HEK293 (cell line): ENCODE measurements around the gene TANGO6.
A peak's percentile ranks its signal among the peaks of the same experiment; 100 is the strongest.

Experiments
- CTCF ChIA-PET: fragments of 350-600 bp; formaldehyde crosslinking; extraction: SDS; loops from one replicate; lab custom pipeline; 2021; ENCODE audit warnings: antibody characterized with exemption; lab: Yijun Ruan, JAX
- POLR2A ChIA-PET: fragments of 300-600 bp; formaldehyde crosslinking; extraction: SDS; loops from one replicate; lab custom pipeline; 2020; ENCODE audit warnings: antibody characterized with exemption, inconsistent platforms; lab: Yijun Ruan, JAX
- H3K27ac ChIP-seq: fragments of 200-500 bp; sonication (Bioruptor generic); 2 replicates; pipeline ENCODE4 v1.5.1; 2014; ENCODE audit warnings: low read depth, low read length, control low read depth, inconsistent platforms; ENCODE audit errors: extremely low read depth
- H3K36me3 ChIP-seq, 2 experiments: fragments of 200-500 bp in 1 of 2; sonication (Bioruptor generic) in 1 of 2; 1 replicate in 1 of 2; 2 replicates in 1 of 2; pipeline ENCODE4 v1.5.1; 2014 to 2017; ENCODE audit warnings: inconsistent platforms in 2 of 2, low read length in 2 of 2; ENCODE audit not compliant: control insufficient read depth in 2 of 2, insufficient read depth in 1 of 2
- H3K4me1 ChIP-seq: fragments of 200-500 bp; sonication (Bioruptor generic); 2 replicates; pipeline ENCODE4 v1.5.1; 2014; ENCODE audit warnings: mild to moderate bottlenecking, low read length, inconsistent platforms; ENCODE audit not compliant: control insufficient read depth, insufficient read depth
- H3K4me3 ChIP-seq: 2 replicates; pipeline ENCODE4 v1.5.1; 2011; ENCODE audit warnings: low read depth, mild to moderate bottlenecking, control low read depth, low read length, moderate library complexity
- H3K9me3 ChIP-seq: fragments of 200-500 bp; sonication (Bioruptor generic); 2 replicates; pipeline ENCODE4 v1.5.1; 2014; ENCODE audit warnings: low read depth, low read length, inconsistent platforms; ENCODE audit not compliant: control insufficient read depth, insufficient read depth
- MZF1 ChIP-seq: fragments of 450-650 bp; formaldehyde crosslinking; IDR thresholded peaks from 2 replicates; pipeline ENCODE4 v1.5.1; 2017; ENCODE audit warnings: missing biosample characterization, missing genetic modification characterization, borderline replicate concordance
- ZBTB48 ChIP-seq: fragments of 450-650 bp; formaldehyde crosslinking; IDR thresholded peaks from 2 replicates; pipeline ENCODE4 v1.5.1; 2016; ENCODE audit warnings: missing biosample characterization, missing genetic modification characterization
- ZIC2 ChIP-seq: fragments of 450-650 bp; formaldehyde crosslinking; IDR thresholded peaks from 2 replicates; pipeline ENCODE4 v1.5.1; 2016; ENCODE audit warnings: missing biosample characterization, missing genetic modification characterization
- ZNF10 ChIP-seq: fragments of 450-650 bp; formaldehyde crosslinking; IDR thresholded peaks from 2 replicates; pipeline ENCODE4 v1.5.1; 2017; ENCODE audit warnings: missing biosample characterization, missing genetic modification characterization
- ZNF169 ChIP-seq: fragments of 450-650 bp; formaldehyde crosslinking; IDR thresholded peaks from 2 replicates; pipeline ENCODE4 v1.5.1; 2016; ENCODE audit warnings: missing biosample characterization, missing genetic modification characterization
- ZNF24 ChIP-seq: fragments of 450-650 bp; formaldehyde crosslinking; IDR thresholded peaks from 2 replicates; pipeline ENCODE4 v1.5.1; 2016; ENCODE audit warnings: missing biosample characterization, missing genetic modification characterization
- ZNF266 ChIP-seq: fragments of 450-650 bp; formaldehyde crosslinking; IDR thresholded peaks from 2 replicates; pipeline ENCODE4 v1.5.1; 2016; ENCODE audit warnings: missing biosample characterization, missing genetic modification characterization, low read depth
- ZNF394 ChIP-seq: fragments of 450-650 bp; formaldehyde crosslinking; IDR thresholded peaks from 2 replicates; pipeline ENCODE4 v1.5.1; 2016; ENCODE audit warnings: missing biosample characterization, missing genetic modification characterization, mild to moderate bottlenecking, moderate library complexity, borderline replicate concordance
- ZNF501 ChIP-seq: fragments of 450-650 bp; formaldehyde crosslinking; IDR thresholded peaks from 2 replicates; pipeline ENCODE4 v1.5.1; 2016; ENCODE audit warnings: missing biosample characterization, missing genetic modification characterization
- ZNF529 ChIP-seq: fragments of 450-650 bp; formaldehyde crosslinking; IDR thresholded peaks from 2 replicates; pipeline ENCODE4 v1.5.1; 2017; ENCODE audit warnings: missing genetic modification characterization, missing biosample characterization; ENCODE audit not compliant: insufficient replicate concordance
- ZNF596 ChIP-seq: fragments of 450-650 bp; IDR thresholded peaks from 2 replicates; pipeline ENCODE4 v1.5.0; 2018; ENCODE audit warnings: missing biosample characterization, mild to moderate bottlenecking, missing genetic modification characterization, moderate library complexity
- ZNF623 ChIP-seq: fragments of 450-650 bp; formaldehyde crosslinking; IDR thresholded peaks from 2 replicates; pipeline ENCODE4 v1.5.1; 2016; ENCODE audit warnings: missing biosample characterization, missing genetic modification characterization
- ZNF654 ChIP-seq: fragments of 450-650 bp; formaldehyde crosslinking; IDR thresholded peaks from 2 replicates; pipeline ENCODE4 v1.5.1; 2016; ENCODE audit warnings: low read depth, missing biosample characterization, missing genetic modification characterization
- ZNF664 ChIP-seq: fragments of 450-650 bp; formaldehyde crosslinking; IDR thresholded peaks from 2 replicates; pipeline ENCODE4 v1.5.1; 2016; ENCODE audit warnings: missing biosample characterization, missing genetic modification characterization
- TF ChIP-seq, protein P1 (sequence below): fragments of 450-650 bp; formaldehyde crosslinking; IDR thresholded peaks from 2 replicates; pipeline ENCODE4 v1.5.1; 2017; ENCODE audit warnings: missing biosample characterization, mild to moderate bottlenecking, missing genetic modification characterization, moderate library complexity
- TF ChIP-seq, protein P2 (sequence below): fragments of 450-650 bp; formaldehyde crosslinking; IDR thresholded peaks from 2 replicates; pipeline ENCODE4 v1.5.1; 2016; ENCODE audit warnings: missing biosample characterization, missing genetic modification characterization
- TF ChIP-seq, protein P3 (sequence below): fragments of 450-650 bp; formaldehyde crosslinking; IDR thresholded peaks from 2 replicates; pipeline ENCODE4 v1.5.1; 2016; ENCODE audit warnings: missing biosample characterization, missing genetic modification characterization
- TF ChIP-seq, protein P4 (sequence below): fragments of 450-650 bp; formaldehyde crosslinking; IDR thresholded peaks from 2 replicates; pipeline ENCODE4; 2016; ENCODE audit warnings: missing biosample characterization, missing genetic modification characterization
- TF ChIP-seq, protein P5 (sequence below): fragments of 450-650 bp; formaldehyde crosslinking; IDR thresholded peaks from 2 replicates; pipeline ENCODE4 v1.5.1; 2016; ENCODE audit warnings: missing biosample characterization, missing genetic modification characterization
- TF ChIP-seq, protein P6 (sequence below): fragments of 450-650 bp; IDR thresholded peaks from 2 replicates; pipeline ENCODE4 v1.5.1; 2018; ENCODE audit warnings: missing biosample characterization, missing genetic modification characterization
- TF ChIP-seq, protein P7 (sequence below): fragments of 450-650 bp; IDR thresholded peaks from 2 replicates; pipeline ENCODE4 v1.5.1; 2018; ENCODE audit warnings: missing biosample characterization, mild to moderate bottlenecking, missing genetic modification characterization

Gene TANGO6

DNA sequence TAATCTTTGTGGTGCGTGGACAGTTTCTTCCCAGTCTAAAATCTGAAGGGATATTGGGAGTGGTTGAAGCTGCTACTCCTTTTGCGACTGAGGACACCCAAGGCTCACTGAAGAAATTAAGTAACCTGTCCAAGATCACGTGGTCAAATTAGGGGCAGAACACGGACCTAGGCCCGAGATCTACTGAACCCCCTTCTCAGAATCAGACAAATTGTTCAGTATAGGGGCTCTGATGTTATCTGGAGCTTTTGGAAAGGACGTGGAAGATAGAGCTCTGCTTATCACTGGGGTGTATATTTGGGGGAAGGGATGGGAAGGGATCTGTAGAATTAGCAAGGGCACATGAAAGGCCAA is 857 bp downstream of the TANGO6 start:
- Histone ChIP-seq H3K27ac (peak overlapping the region; percentile 67; the same call in 1 of the 2 replicates), H3K9me3 (no peaks in the 10 kb centered on the region), H3K4me1 (no peaks in the 10 kb centered on the region), H3K36me3 (no peaks in the 10 kb centered on the region), H3K4me3 (peak overlapping the region; percentile 94)
- TF ChIP-seq ZNF394 (tag by site-specific recombination), result peak; percentile 44; the same call in 1 of the 2 replicates
- peak; percentile 71; the same call in 1 of the 2 replicates for TF ChIP-seq MZF1 (tag by site-specific recombination)
- 0 out of 2 replicates have a peak, but pooled peaks have one; percentile 1 for TF ChIP-seq ZNF654 (tag by site-specific recombination)
- no peak for TF ChIP-seq ZNF664 (tag by site-specific recombination)
- peak; percentile 56 for TF ChIP-seq ZBTB48
- ChIA-PET POLR2A (interaction anchor here (0.8 to 1.6 kb wide), 5 partner anchors 42 to 279 kb away, joined by 3 to 4 read pairs (median 3); partner anchors contain the start of gene CDH1), CTCF (interaction anchor here (0.6 to 2.6 kb wide), 11 partner anchors 9 to 314 kb away, joined by 3 to 15 read pairs (median 4); no protein-coding TSS in a partner anchor)

DNA sequence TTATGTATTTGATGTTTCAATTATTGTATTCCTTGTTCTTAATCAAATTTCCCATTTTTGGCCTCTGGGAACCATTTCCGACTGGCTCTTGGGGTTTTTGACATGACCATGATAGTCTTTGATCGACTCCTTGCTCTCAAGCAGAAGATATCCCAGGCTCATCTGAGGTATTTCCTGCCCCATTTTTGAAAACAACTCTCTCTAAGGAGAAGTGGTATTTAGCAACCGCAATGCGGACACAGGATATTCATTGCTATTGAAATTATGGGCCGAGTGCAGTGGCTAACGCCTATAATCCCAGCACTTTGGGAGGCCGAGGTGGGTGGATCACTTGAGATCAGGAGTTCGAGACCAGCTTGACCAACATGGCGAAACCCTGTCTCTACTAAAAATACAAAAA is 5.5 kb downstream of the TANGO6 start:
- no peak overlapping the region for H3K4me3 ChIP-seq
- POLR2A ChIA-PET, result no interaction called here
- CTCF ChIA-PET, result interaction anchor here (0.6 to 3.7 kb wide), 2 partner anchors 276 to 305 kb away, joined by 3 to 28 read pairs; no protein-coding TSS in a partner anchor
- H3K9me3 ChIP-seq, result no peaks in the 10 kb centered on the region
- no peaks in the 10 kb centered on the region for H3K36me3 ChIP-seq
- H3K4me1 ChIP-seq, result no peaks in the 10 kb centered on the region
- H3K27ac ChIP-seq, result no peak overlapping the region
- TF ChIP-seq ZNF596 (tag by site-specific recombination) (no peak), ZNF529 (tag by site-specific recombination) (no peak), ZNF266 (no peak)
- TF ChIP-seq, protein P1, sequence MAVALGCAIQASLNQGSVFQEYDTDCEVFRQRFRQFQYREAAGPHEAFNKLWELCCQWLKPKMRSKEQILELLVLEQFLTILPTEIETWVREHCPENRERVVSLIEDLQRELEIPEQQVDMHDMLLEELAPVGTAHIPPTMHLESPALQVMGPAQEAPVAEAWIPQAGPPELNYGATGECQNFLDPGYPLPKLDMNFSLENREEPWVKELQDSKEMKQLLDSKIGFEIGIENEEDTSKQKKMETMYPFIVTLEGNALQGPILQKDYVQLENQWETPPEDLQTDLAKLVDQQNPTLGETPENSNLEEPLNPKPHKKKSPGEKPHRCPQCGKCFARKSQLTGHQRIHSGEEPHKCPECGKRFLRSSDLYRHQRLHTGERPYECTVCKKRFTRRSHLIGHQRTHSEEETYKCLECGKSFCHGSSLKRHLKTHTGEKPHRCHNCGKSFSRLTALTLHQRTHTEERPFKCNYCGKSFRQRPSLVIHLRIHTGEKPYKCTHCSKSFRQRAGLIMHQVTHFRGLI (tag by site-specific recombination), result no peak
- TF ChIP-seq, protein P2, sequence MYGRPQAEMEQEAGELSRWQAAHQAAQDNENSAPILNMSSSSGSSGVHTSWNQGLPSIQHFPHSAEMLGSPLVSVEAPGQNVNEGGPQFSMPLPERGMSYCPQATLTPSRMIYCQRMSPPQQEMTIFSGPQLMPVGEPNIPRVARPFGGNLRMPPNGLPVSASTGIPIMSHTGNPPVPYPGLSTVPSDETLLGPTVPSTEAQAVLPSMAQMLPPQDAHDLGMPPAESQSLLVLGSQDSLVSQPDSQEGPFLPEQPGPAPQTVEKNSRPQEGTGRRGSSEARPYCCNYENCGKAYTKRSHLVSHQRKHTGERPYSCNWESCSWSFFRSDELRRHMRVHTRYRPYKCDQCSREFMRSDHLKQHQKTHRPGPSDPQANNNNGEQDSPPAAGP (tag by site-specific recombination), result no peak
- TF ChIP-seq, protein P3, sequence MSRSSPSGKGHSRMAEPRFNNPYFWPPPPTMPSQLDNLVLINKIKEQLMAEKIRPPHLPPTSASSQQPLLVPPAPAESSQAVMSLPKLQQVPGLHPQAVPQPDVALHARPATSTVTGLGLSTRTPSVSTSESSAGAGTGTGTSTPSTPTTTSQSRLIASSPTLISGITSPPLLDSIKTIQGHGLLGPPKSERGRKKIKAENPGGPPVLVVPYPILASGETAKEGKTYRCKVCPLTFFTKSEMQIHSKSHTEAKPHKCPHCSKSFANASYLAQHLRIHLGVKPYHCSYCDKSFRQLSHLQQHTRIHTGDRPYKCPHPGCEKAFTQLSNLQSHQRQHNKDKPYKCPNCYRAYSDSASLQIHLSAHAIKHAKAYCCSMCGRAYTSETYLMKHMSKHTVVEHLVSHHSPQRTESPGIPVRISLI (tag by site-specific recombination), result no peak

DNA sequence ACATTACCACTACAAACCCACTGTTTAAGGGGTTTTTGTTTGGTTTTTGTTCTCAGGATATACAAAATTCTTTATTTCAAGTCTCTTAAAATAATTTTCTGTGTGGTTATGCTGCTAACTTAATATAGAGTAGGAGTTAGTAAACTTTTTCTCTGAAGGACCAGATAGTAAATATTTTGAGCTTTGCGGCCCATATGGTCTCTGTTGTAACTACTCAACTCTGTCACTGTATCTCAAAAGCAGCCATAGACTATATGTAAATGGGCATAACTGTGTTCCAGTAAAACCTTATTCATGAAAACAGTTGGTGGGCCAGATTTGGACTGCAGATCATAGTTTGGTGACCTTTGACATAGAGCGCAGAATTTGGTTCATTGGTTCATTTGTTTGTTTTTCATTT is 7.2 kb downstream of the TANGO6 start:
- CTCF ChIA-PET, result interaction anchor here (0.7 kb wide), 2 partner anchors 273 to 290 kb away, joined by 3 to 4 read pairs; no protein-coding TSS in a partner anchor
- H3K4me1 ChIP-seq, result no peaks in the 10 kb centered on the region
- POLR2A ChIA-PET, result no interaction called here
- TF ChIP-seq ZNF10 (no peak), ZNF24 (tag by site-specific recombination) (no peak), ZNF623 (no peak), ZNF501 (tag by site-specific recombination) (no peak), ZNF169 (tag by site-specific recombination) (no peak), ZIC2 (tag by site-specific recombination) (no peak)
- TF ChIP-seq, protein P4, sequence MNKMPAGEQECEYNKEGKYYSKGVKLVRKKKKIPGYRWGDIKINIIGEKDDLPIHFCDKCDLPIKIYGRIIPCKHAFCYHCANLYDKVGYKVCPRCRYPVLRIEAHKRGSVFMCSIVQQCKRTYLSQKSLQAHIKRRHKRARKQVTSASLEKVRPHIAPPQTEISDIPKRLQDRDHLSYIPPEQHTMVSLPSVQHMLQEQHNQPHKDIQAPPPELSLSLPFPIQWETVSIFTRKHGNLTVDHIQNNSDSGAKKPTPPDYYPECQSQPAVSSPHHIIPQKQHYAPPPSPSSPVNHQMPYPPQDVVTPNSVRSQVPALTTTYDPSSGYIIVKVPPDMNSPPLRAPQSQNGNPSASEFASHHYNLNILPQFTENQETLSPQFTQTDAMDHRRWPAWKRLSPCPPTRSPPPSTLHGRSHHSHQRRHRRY (tag by site-specific recombination), result no peak
- TF ChIP-seq, protein P5, sequence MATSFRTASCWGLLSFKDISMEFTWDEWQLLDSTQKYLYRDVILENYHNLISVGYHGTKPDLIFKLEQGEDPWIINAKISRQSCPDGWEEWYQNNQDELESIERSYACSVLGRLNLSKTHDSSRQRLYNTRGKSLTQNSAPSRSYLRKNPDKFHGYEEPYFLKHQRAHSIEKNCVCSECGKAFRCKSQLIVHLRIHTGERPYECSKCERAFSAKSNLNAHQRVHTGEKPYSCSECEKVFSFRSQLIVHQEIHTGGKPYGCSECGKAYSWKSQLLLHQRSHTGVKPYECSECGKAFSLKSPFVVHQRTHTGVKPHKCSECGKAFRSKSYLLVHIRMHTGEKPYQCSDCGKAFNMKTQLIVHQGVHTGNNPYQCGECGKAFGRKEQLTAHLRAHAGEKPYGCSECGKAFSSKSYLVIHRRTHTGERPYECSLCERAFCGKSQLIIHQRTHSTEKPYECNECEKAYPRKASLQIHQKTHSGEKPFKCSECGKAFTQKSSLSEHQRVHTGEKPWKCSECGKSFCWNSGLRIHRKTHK (tag by site-specific recombination), result no peak
- TF ChIP-seq, protein P6, sequence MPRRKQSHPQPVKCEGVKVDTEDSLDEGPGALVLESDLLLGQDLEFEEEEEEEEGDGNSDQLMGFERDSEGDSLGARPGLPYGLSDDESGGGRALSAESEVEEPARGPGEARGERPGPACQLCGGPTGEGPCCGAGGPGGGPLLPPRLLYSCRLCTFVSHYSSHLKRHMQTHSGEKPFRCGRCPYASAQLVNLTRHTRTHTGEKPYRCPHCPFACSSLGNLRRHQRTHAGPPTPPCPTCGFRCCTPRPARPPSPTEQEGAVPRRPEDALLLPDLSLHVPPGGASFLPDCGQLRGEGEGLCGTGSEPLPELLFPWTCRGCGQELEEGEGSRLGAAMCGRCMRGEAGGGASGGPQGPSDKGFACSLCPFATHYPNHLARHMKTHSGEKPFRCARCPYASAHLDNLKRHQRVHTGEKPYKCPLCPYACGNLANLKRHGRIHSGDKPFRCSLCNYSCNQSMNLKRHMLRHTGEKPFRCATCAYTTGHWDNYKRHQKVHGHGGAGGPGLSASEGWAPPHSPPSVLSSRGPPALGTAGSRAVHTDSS, result no peak
- TF ChIP-seq, protein P7, sequence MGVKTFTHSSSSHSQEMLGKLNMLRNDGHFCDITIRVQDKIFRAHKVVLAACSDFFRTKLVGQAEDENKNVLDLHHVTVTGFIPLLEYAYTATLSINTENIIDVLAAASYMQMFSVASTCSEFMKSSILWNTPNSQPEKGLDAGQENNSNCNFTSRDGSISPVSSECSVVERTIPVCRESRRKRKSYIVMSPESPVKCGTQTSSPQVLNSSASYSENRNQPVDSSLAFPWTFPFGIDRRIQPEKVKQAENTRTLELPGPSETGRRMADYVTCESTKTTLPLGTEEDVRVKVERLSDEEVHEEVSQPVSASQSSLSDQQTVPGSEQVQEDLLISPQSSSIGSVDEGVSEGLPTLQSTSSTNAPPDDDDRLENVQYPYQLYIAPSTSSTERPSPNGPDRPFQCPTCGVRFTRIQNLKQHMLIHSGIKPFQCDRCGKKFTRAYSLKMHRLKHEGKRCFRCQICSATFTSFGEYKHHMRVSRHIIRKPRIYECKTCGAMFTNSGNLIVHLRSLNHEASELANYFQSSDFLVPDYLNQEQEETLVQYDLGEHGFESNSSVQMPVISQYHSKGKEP (tag by site-specific recombination), result no peak

More for the DNA sequence above, 7.2 kb downstream of the TANGO6 start:
- Histone ChIP-seq H3K27ac (no peak overlapping the region), H3K36me3 (no peaks in the 10 kb centered on the region), H3K4me3 (no peak overlapping the region), H3K9me3 (no peaks in the 10 kb centered on the region)
